GDM1 (cell line): ENCODE measurements around the gene AKAP9.
"Not testable (repeated sequence)": the region's sequence is repeated elsewhere in the genome, so short reads cannot be mapped to it uniquely, and the experiment has no call there.

Source experiments
- DNase-seq: peaks from one replicate; lab custom pipeline; 2025; lab: John Stamatoyannopoulos, UW

Gene AKAP9

GRCh38 chr7:92061154-92061553 lies 120.5 kb downstream of the AKAP9 start:
- DNase-seq, result no peak

GRCh38 chr7:92064438-92065029 lies 123.9 kb downstream of the AKAP9 start:
- DNase-seq, result no peak

GRCh38 chr7:92071032-92071431 lies 130.4 kb downstream of the AKAP9 start:
- no peak for DNase-seq

GRCh38 chr7:92072121-92072520 lies 131.5 kb downstream of the AKAP9 start:
- DNase-seq, result no peak

GRCh38 chr7:92072708-92073107 lies 132.0 kb downstream of the AKAP9 start:
- DNase-seq, result no peak

- no peak for DNase-seq
Measured at GRCh38 chr7:92075455-92076158, 134.9 kb downstream of the AKAP9 start.

GRCh38 chr7:92076509-92076908 lies 135.8 kb downstream of the AKAP9 start:
- DNase-seq, result no peak

- not testable (repeated sequence) for DNase-seq
Measured at GRCh38 chr7:92083922-92084321, 143.3 kb downstream of the AKAP9 start.

- no peak for DNase-seq
Measured at GRCh38 chr7:92088266-92088665, 147.6 kb downstream of the AKAP9 start.

GRCh38 chr7:92092210-92092609 lies 151.5 kb downstream of the AKAP9 start:
- DNase-seq, result no peak

GRCh38 chr7:92095380-92095779 lies 154.7 kb downstream of the AKAP9 start:
- no peak for DNase-seq

- DNase-seq, result no peak
Measured at GRCh38 chr7:92100534-92100933, 159.9 kb downstream of the AKAP9 start.

- not testable (repeated sequence) for DNase-seq
Measured at GRCh38 chr7:92102862-92103261, 162.2 kb downstream of the AKAP9 start.

- no peak for DNase-seq
Measured at GRCh38 chr7:92108821-92109220, 168.2 kb downstream of the AKAP9 start.

GRCh38 chr7:92110857-92111256 lies 170.2 kb downstream of the AKAP9 start:
- DNase-seq, result no peak

GRCh38 chr7:92115821-92116220 lies 175.2 kb downstream of the AKAP9 start:
- DNase-seq, result no peak

GRCh38 chr7:92116949-92117348 lies 176.3 kb downstream of the AKAP9 start:
- no peak for DNase-seq

GRCh38 chr7:92119213-92119759 lies 178.6 kb downstream of the AKAP9 start:
- no peak for DNase-seq

- DNase-seq, result no peak
Measured at GRCh38 chr7:92121681-92122080, 181.0 kb downstream of the AKAP9 start.

- no peak for DNase-seq
Measured at GRCh38 chr7:92131093-92131492, 190.4 kb downstream of the AKAP9 start.

- DNase-seq, result no peak
Measured at GRCh38 chr7:92131764-92132330, 191.2 kb downstream of the AKAP9 start.

GRCh38 chr7:92133133-92133736 lies 192.6 kb downstream of the AKAP9 start:
- peak; percentile 39 for DNase-seq

- peak; percentile 51 for DNase-seq
Measured at GRCh38 chr7:92133737-92134270, 193.1 kb downstream of the AKAP9 start.
